ENCODE data around the gene COL13A1. TPM values are rescaled to one million over a fixed set of nuclear protein-coding genes. Genes with fewer than 3 reads are reported as not detected.
A peak's percentile ranks its signal among the peaks of the same experiment; 100 is the strongest.

COL13A1 gene
- 7.1 TPM for polyA plus RNA-seq (2013, experiment 1 of 2; ENCODE audit: insufficient read length)
- polyA plus RNA-seq (2013, experiment 2 of 2; ENCODE audit: insufficient read length) = 4.9 TPM

DNA sequence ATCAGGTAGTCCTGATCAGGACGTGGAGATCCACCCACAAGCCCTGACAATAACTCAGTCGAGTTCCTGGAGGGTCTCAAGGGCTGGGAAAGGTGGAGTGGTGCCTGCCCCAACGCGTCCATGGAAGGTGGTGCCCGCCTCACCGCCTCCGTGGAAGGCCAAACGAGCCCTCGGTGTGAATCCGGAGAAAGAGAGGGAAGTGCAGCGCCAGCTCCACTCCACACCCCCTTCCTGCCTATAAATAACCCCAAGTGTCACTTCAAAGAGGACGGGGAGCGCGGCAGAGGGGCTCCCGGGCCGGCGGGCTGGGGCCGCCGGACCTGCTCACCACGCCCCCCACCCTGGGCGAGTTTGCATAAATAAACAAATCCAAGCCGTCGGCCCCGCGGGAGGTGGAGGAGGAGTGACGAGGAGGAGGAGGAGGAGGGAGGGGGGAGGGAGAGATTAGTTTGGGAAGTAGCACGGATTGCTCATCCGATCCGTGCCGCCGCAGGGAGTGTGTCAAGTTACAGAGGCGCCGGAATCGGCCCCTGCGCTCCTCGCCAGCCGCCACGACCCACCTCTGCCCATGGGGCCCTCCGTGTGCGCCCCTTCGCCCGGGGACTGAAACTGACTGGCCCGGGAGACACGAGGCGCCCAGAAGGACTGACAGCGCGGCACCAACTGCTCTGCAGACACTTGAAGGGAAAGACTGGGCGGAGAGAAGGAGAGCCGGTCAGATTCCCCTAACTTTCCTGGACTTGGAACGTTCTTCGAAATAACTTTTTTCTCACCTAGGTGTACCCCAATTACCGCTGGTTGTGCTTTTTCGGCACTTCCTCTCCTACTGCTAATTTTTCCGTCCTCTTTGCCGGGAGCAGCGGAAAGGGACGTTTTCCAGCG, at the start of gene COL13A1:
Gene COL13A1 (plus strand): TSS at position 473 of the 882 bp plus-strand sequence. CDS start 518 bp downstream, outside the sequence.
- peak; percentile 71 for DNase-seq

- no peak for DNase-seq
These were observed 49.2 kb upstream of the COL13A1 start for GRCh38 chr10:69752479-69752878.

DNA sequence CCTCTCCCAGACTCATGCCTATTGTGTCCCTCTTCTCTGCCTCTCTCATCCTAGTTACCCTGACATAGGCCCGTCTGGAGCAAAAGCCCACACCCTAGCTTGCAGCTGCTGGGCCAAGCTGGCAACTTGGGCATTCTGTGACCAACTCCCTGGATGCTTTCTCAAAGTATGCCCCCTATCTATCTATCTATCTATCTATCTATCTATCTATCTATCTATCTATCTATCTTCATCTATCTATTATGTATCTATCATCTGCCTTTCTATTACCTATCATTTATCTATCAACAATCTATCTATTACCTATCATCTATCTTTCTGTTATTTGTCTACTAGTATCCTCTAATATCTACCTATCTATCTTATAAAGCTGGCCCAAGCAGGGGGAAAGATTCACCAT, 45.4 kb upstream of the COL13A1 start:
- DNase-seq = no peak

- no peak for DNase-seq
These were observed 44.5 kb upstream of the COL13A1 start for GRCh38 chr10:69757206-69757552.

- peak; percentile 91 for DNase-seq
These were observed 44.0 kb upstream of the COL13A1 start for GRCh38 chr10:69757553-69758309.

DNA sequence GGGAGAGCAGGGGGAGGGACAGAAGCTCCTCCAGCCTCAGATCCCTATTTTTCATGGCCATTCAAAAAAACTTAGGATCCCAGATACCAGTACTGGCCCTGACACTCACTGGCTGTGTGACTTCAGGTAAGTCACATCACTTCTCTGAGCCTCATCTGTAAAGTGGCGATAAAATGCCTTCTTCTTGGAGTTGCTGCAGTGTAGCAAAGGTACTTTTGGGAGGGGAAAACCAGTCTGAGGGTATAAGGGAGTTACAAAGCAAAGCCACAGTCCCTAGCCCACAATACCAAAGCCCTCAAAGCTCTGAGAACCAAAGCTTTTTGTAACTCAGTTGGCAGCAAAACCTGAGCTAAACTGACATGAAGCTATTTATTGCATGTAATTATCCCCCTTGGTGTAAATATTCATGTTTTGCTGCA, 43.4 kb upstream of the COL13A1 start:
- no peak for DNase-seq

DNA sequence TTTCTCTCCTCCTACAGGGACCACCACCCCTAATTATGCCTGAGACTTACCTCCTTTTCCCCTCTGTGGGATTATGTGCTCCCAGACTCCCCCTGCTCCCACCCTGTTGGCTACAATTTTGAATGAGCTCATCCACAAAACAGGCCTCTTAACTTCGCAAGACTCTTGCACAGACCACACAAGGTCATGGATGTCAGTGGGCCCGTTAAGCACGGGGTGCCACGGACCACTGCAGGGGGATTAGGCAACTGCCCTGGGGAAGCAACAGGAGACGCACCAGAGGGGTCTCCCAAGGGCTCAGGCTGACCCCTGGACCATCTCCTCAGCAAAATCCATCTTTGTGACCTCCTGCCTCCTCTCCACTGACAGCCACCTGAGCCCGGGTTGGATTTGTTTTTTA, 42.1 kb upstream of the COL13A1 start:
- no peak for DNase-seq

- DNase-seq = no peak
These were observed 41.6 kb upstream of the COL13A1 start for GRCh38 chr10:69760072-69760471.

DNA sequence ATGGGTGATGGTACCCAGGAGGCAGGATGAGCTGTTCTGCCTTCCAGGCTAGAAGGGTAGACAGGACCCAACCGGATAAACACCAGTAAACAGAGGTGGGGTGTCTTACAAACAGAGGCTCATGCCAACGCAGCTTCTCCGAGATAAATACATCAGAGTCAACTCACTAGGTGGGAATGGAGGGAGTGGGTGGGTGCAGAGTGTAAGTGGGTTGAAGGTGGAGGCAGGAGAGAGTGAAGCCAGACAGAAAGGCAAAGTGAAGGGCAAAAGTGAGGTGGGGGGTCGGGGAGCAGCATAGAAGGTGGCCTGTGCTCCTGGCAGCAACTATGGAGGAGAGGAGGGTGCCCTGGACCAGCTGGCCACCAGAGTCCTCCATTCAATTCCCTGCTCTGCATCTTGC, 40.4 kb upstream of the COL13A1 start:
- DNase-seq = no peak

GRCh38 chr10:69766161-69766910, 35.4 kb upstream of the COL13A1 start:
- peak; percentile 72 for DNase-seq

- DNase-seq = no peak
These were observed 33.9 kb upstream of the COL13A1 start for GRCh38 chr10:69767793-69768192.

DNA sequence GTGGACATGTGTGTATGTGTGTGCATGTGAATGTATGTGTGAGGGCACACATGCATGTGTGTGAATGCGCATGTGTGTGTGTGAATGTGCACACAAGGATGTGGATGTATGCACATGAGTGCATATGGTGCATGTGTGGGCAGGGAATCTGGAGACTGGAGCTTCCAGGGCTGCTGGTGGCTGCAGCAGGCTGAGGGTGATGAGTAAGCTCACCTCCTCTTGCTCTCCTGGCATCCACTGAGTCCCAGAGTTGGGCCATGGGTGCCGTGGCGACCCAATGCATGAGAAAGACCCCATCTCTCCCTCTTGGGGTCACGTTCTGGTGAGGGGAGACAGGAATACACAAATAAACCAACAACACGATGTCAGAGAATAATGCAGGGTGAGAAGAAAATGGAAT, 33.3 kb upstream of the COL13A1 start:
- DNase-seq = no peak

GRCh38 chr10:69769395-69769992, 32.2 kb upstream of the COL13A1 start:
- DNase-seq = peak; percentile 94

- no peak for DNase-seq
These were observed 28.6 kb upstream of the COL13A1 start for GRCh38 chr10:69772933-69773704.

- no peak for DNase-seq
These were observed 27.1 kb upstream of the COL13A1 start for GRCh38 chr10:69774596-69774995.

- DNase-seq = no peak
These were observed 21.6 kb upstream of the COL13A1 start for GRCh38 chr10:69780077-69780476.

DNA sequence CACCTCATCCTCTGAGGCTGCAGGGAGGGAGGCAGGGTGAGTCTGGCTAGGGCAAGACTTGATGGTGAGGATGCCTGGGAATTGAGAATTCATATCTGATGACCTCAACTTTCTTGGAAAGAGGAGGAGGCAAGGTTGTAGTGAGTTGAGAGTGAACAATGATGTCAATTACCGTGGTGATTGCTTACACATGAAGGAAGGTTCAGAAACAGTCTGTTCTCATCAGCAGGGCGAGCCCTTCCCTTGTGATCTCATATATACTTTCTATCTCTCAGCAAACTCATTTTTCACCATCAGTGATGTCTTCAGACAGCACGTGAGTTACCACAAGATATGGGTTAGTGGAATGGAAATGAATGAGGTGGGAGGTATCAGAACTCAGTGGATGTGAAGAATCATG, 20.1 kb upstream of the COL13A1 start:
- no peak for DNase-seq

GRCh38 chr10:69783515-69783914, 18.2 kb upstream of the COL13A1 start:
- DNase-seq = no peak

DNA sequence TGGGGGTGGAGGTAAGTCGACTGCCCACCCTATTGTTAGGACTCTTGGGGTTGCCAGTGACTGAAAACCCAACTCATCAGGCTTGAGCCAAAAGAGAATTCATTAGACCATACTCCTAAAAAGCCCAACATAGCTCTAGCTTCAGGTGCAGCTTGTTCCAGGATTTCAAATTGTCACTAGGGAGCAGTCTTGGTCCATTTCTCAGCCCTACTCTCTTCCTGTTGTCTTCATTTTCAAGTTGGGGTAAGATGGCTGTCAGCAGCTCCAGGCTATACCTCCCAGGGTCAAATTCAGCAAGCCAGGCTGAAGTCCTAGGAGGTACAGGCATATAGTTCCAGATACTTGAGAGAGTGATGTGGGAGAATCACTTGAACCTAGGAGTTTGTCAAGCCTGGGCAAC, 14.9 kb upstream of the COL13A1 start:
- peak; percentile 60 for DNase-seq

- DNase-seq = no peak
These were observed 14.0 kb upstream of the COL13A1 start for GRCh38 chr10:69787681-69788080.

- DNase-seq = no peak
These were observed 12.5 kb upstream of the COL13A1 start for GRCh38 chr10:69789164-69789576.

DNA sequence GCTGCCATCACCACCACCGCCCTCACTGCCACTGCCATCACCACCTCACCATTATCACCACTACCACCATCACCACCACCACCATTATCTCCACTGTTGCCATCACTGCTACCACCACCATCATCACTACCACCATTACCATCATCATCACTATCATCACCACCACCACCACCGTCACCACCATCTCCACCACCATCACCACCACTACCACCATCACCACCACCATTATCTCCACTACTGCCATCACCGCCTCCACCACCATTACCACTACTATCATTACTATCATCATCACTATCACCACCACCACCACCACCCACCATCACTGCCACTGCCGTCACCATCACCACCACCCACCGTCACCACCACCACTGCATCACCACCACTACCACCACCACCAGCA, 9.9 kb upstream of the COL13A1 start:
- no peak for DNase-seq
